HL-60 (cell line): ENCODE measurements around the gene HAVCR1.

Experiments used
- DNase-seq, 2 experiments: peaks; one replicate each; pipeline ENCODE4 v3.0.0-alpha.2; 2010 to 2020; ENCODE audit warnings: low read depth in 1 of 2, low spot score in 1 of 2
- H3K27ac ChIP-seq: fragments of 250-450 bp; sonication (Bioruptor Pico); replicated peaks from 2 replicates; pipeline ENCODE4 v1.5.1; 2020; ENCODE audit warnings: mild to moderate bottlenecking, moderate library complexity
- H3K27me3 ChIP-seq: fragments of 250-450 bp; sonication (Bioruptor Pico); 2 replicates; pipeline ENCODE4 v1.5.1; 2021; ENCODE audit warnings: mild to moderate bottlenecking, moderate library complexity; ENCODE audit not compliant: insufficient read depth, poor library complexity, severe bottlenecking
- H3K4me3 ChIP-seq: replicated peaks from 2 replicates; pipeline ENCODE4 v1.5.1; 2011; ENCODE audit warnings: mild to moderate bottlenecking, control low read depth, low read length; ENCODE audit not compliant: insufficient read depth
- CTCF ChIP-seq: IDR thresholded peaks from one replicate; pipeline ENCODE4 v1.5.1; 2011; ENCODE audit warnings: low read length, control low read depth, inconsistent platforms; ENCODE audit not compliant: insufficient read depth
- GABPA ChIP-seq: IDR thresholded peaks from 2 replicates; pipeline ENCODE4 v1.6.1; 2012; ENCODE audit warnings: low read depth
- POLR2AphosphoS5 ChIP-seq: IDR thresholded peaks from 2 replicates; pipeline ENCODE4 v1.6.1; 2012; ENCODE audit warnings: low read depth
- REST ChIP-seq: IDR thresholded peaks from 2 replicates; pipeline ENCODE4 v1.6.1; 2012; ENCODE audit warnings: low read depth; ENCODE audit not compliant: insufficient replicate concordance
- SPI1 ChIP-seq: IDR thresholded peaks from 2 replicates; pipeline ENCODE4 v1.6.1; 2012; ENCODE audit warnings: low read depth, mild to moderate bottlenecking, borderline replicate concordance

HAVCR1 gene

GRCh38 chr5:157025093-157025698 is 33.7 kb downstream of the HAVCR1 start:
- no peaks in the 10 kb centered on the region for H3K27me3 ChIP-seq
- no peak for DNase-seq
- H3K27ac ChIP-seq = no peak overlapping the region
- H3K4me3 ChIP-seq = no peak overlapping the region
- no peak for TF ChIP-seq CTCF
- no peak for TF ChIP-seq GABPA
- no peak for TF ChIP-seq SPI1
- no peak for TF ChIP-seq REST
- TF ChIP-seq POLR2AphosphoS5 = no peak

GRCh38 chr5:157024208-157024959 is 34.5 kb downstream of the HAVCR1 start:
- Histone ChIP-seq H3K27ac (no peak overlapping the region), H3K27me3 (no peaks in the 10 kb centered on the region), H3K4me3 (no peak overlapping the region)
- TF ChIP-seq GABPA = no peak
- no peak for TF ChIP-seq REST
- no peak for TF ChIP-seq SPI1
- TF ChIP-seq POLR2AphosphoS5 = no peak
- no peak for TF ChIP-seq CTCF
- no peak for DNase-seq

- DNase-seq = no peak
- Histone ChIP-seq H3K4me3 (no peak overlapping the region), H3K27ac (no peak overlapping the region), H3K27me3 (no peaks in the 10 kb centered on the region)
- TF ChIP-seq CTCF (no peak), REST (no peak), GABPA (no peak), SPI1 (no peak)
These were observed 36.9 kb downstream of the HAVCR1 start for GRCh38 chr5:157022024-157022423.
